Liver (tissue), 9 donors: ENCODE data around the gene SLC27A6. TPM values are rescaled to one million over a fixed set of nuclear protein-coding genes. Genes with fewer than 3 reads are reported as not detected.

Source experiments
- DNase-seq: peaks from one replicate; pipeline ENCODE4 v3.0.0-alpha.2; 2017; ENCODE audit warnings: low spot score
- H3K27ac ChIP-seq, 2 donors: one replicate each; pipeline ENCODE4 v1.7.0; 2013; ENCODE audit warnings: inconsistent platforms in 2 of 2, low read length in 2 of 2, control low read depth in 1 of 2, low read depth in 1 of 2, mild to moderate bottlenecking in 1 of 2
- H3K27me3 ChIP-seq, 4 donors: one replicate each; pipeline versions ENCODE4 v1.6.1 to v1.7.0; 2013; ENCODE audit warnings: low read length in 3 of 4, inconsistent platforms in 1 of 4, mild to moderate bottlenecking in 1 of 4, moderate library complexity in 1 of 4; ENCODE audit not compliant: control insufficient read depth in 4 of 4, insufficient read depth in 4 of 4
- H3K36me3 ChIP-seq, 4 donors: one replicate each; pipeline versions ENCODE4 v1.6.1 to v1.7.0; 2013; ENCODE audit warnings: low read length in 3 of 4, mild to moderate bottlenecking in 3 of 4, low read depth in 1 of 4, moderate library complexity in 1 of 4; ENCODE audit not compliant: control insufficient read depth in 4 of 4, insufficient read depth in 3 of 4
- H3K4me1 ChIP-seq, 4 donors: one replicate each; pipeline versions ENCODE4 v1.6.1 to v1.7.0; 2013; ENCODE audit warnings: low read length in 3 of 4, mild to moderate bottlenecking in 3 of 4, moderate library complexity in 1 of 4; ENCODE audit not compliant: control insufficient read depth in 4 of 4, insufficient read depth in 4 of 4
- H3K4me3 ChIP-seq, 3 donors: one replicate each; pipeline versions ENCODE4 v1.6.1 to v1.7.0; 2013; ENCODE audit warnings: low read length in 3 of 3, control low read depth in 1 of 3, low read depth in 1 of 3, mild to moderate bottlenecking in 1 of 3
- H3K9ac ChIP-seq, 2 donors: one replicate each; pipeline ENCODE4 v1.7.0; 2013; ENCODE audit warnings: low read length in 2 of 2, mild to moderate bottlenecking in 2 of 2, moderate library complexity in 2 of 2, control low read depth in 1 of 2, low read depth in 1 of 2
- H3K9me3 ChIP-seq, 4 donors: one replicate each; pipeline versions ENCODE4 v1.6.1 to v1.7.0; 2013; ENCODE audit warnings: low read length in 3 of 4; ENCODE audit not compliant: control insufficient read depth in 4 of 4
- ATF3 ChIP-seq: IDR thresholded peaks from 2 replicates; pipeline ENCODE4 v1.6.1; 2016; ENCODE audit warnings: antibody characterized with exemption
- CTCF ChIP-seq: fragments of 150-350 bp; IDR thresholded peaks from 2 replicates; pipeline ENCODE4 v1.5.1; 2017; ENCODE audit warnings: improper control_type of control experiment, low read depth, low read length; ENCODE audit not compliant: missing input control
- EGR1 ChIP-seq, 2 donors: IDR thresholded peaks; 2 replicates each; pipeline ENCODE4 v1.6.1; 2016 to 2018; ENCODE audit warnings: antibody characterized with exemption in 2 of 2, low read depth in 2 of 2
- FOXA2 ChIP-seq: IDR thresholded peaks from 2 replicates; pipeline ENCODE4 v1.6.1; 2016; ENCODE audit warnings: antibody characterized with exemption
- GABPA ChIP-seq, 2 donors: IDR thresholded peaks in 1 of 2; conservative IDR thresholded peaks in 1 of 2; 2 replicates each; pipeline ENCODE4 v1.6.1; 2016; ENCODE audit warnings: antibody characterized with exemption in 2 of 2, mild to moderate bottlenecking in 1 of 2, moderate library complexity in 1 of 2
- HNF4A ChIP-seq, 2 donors: conservative IDR thresholded peaks; 2 replicates each; pipeline ENCODE4 v1.6.1; 2016; ENCODE audit warnings: antibody characterized with exemption in 2 of 2, mild to moderate bottlenecking in 2 of 2
- HNF4G ChIP-seq: IDR thresholded peaks from 2 replicates; pipeline ENCODE4 v1.6.1; 2016; ENCODE audit warnings: antibody characterized with exemption
- JUND ChIP-seq, 2 donors: IDR thresholded peaks; 2 replicates each; pipeline ENCODE4 v1.6.1; 2016; ENCODE audit warnings: antibody characterized with exemption in 2 of 2
- MAX ChIP-seq: IDR thresholded peaks from 2 replicates; pipeline ENCODE4 v1.6.1; 2016; ENCODE audit warnings: antibody characterized with exemption
- NR2F2 ChIP-seq: IDR thresholded peaks from 2 replicates; pipeline ENCODE4 v1.6.1; 2016; ENCODE audit warnings: antibody characterized with exemption
- RAD21 ChIP-seq, 2 donors: IDR thresholded peaks; 2 replicates each; pipeline ENCODE4 v1.6.1; 2016; ENCODE audit warnings: antibody characterized with exemption in 2 of 2, mild to moderate bottlenecking in 2 of 2
- REST ChIP-seq: IDR thresholded peaks from 2 replicates; pipeline ENCODE4 v1.6.1; 2016; ENCODE audit warnings: antibody characterized with exemption, mild to moderate bottlenecking
- RXRA ChIP-seq, 2 donors: IDR thresholded peaks; 2 replicates each; pipeline ENCODE4 v1.6.1; 2017 to 2018; ENCODE audit warnings: antibody characterized with exemption in 2 of 2, mild to moderate bottlenecking in 1 of 2
- SP1 ChIP-seq: IDR thresholded peaks from 2 replicates; pipeline ENCODE4 v1.6.1; 2018; ENCODE audit warnings: antibody characterized with exemption, mild to moderate bottlenecking
- TAF1 ChIP-seq: conservative IDR thresholded peaks from 2 replicates; pipeline ENCODE4 v1.6.1; 2016; ENCODE audit warnings: antibody characterized with exemption, mild to moderate bottlenecking
- YY1 ChIP-seq: IDR thresholded peaks from 2 replicates; pipeline ENCODE4 v1.6.1; 2016; ENCODE audit warnings: antibody characterized with exemption, mild to moderate bottlenecking
- ZBTB33 ChIP-seq: IDR thresholded peaks from 2 replicates; pipeline ENCODE4 v1.6.1; 2016; ENCODE audit warnings: antibody characterized with exemption
- WGBS: extraction: QIAGEN DNeasy Blood & Tissue Kit; methylation state at CpG from one replicate; pipeline ENCODE4 v1.1.7; 2013; 5-methylcytosine and 5-hydroxymethylcytosine counted together
- polyA plus RNA-seq, 2 donors: library from polyadenylated mRNA; stranded (reverse) in 1 of 2; unstranded in 1 of 2; fragments of 200-250 nt in 1 of 2; fragments of >200 nt in 1 of 2; fragmentation: Nextera tagmentation in 1 of 2; extraction: Ambion mirVana in 1 of 2; gene quantifications; one replicate each; pipeline versions ENCODE4 v1.2.1 to v1.2.3, GENCODE V29; 2013 to 2015
- total RNA-seq, 2 donors: library from RNA; depleted of rRNA; stranded (reverse); fragments of >200 nt; gene quantifications; one replicate each; pipeline ENCODE4 v1.2.3, GENCODE V29; 2014
- donor health status: healthy.
- donor health status: healthy.
- donor health status: healthy.
- donor health status: healthy.
- donor health status: healthy.

The SLC27A6 gene
- total and polyA plus RNA-seq, 4 donors = 0.05 TPM; not detected in 3

- 72% methylated on average over 6 of the region's 6 CpGs for WGBS
- no peak for DNase-seq
- Histone ChIP-seq H3K27me3 (peaks cover 0 to 13% (median 2%) of the 10 kb centered on the region in 4 donors), H3K4me1 (peaks cover 0 to 3% (median 1%) of the 10 kb centered on the region in 4 donors), H3K9me3 (no peaks in the 10 kb centered on the region), H3K36me3 (no peaks in the 10 kb centered on the region), H3K4me3 (no peak overlapping the region), H3K27ac (no peak overlapping the region), H3K9ac (no peak overlapping the region)
- TF ChIP-seq NR2F2 (no peak), HNF4G (no peak), RAD21 (IDR thresholded peaks at IDR 0.05) (no peak), YY1 (no peak), JUND (IDR thresholded peaks at IDR 0.05) (no peak), FOXA2 (no peak)
Observed at GRCh38 chr5:128962211-128962610, 3.1 kb upstream of the SLC27A6 start.

GRCh38 chr5:128965638-128966302 lies 482 bp downstream of the SLC27A6 start:
- DNase-seq = no peak
- H3K9ac ChIP-seq = no peak overlapping the region
- H3K9me3 ChIP-seq = no peaks in the 10 kb centered on the region
- peaks cover 0 to 14% (median 2%) of the 10 kb centered on the region in 4 donors for H3K27me3 ChIP-seq
- H3K36me3 ChIP-seq = no peaks in the 10 kb centered on the region
- H3K27ac ChIP-seq = no peak overlapping the region
- H3K4me3 ChIP-seq = peak overlapping the region in 1 of 3 donors; percentile 20
- WGBS = 26% methylated on average over 24 of the region's 24 CpGs
- TF ChIP-seq SP1 (no peak), ATF3 (no peak), NR2F2 (no peak), ZBTB33 (no peak), RAD21 (IDR thresholded peaks at IDR 0.05) (no peak), FOXA2 (no peak), HNF4A (conservative IDR thresholded peaks at IDR 0.05) (no peak), EGR1 (IDR thresholded peaks at IDR 0.05; ENCODE audit: low read depth in 2 of 2) (no peak), JUND (IDR thresholded peaks at IDR 0.05) (no peak), MAX (no peak), HNF4G (no peak), RXRA (IDR thresholded peaks at IDR 0.05) (no peak), TAF1 (no peak), REST (no peak), YY1 (no peak), CTCF (no peak), GABPA (IDR thresholded peaks at IDR 0.05 in 1 of 2, conservative IDR thresholded peaks at IDR 0.05 in 1 of 2) (no peak)
- H3K4me1 ChIP-seq = peaks cover 0 to 3% (median 1%) of the 10 kb centered on the region in 4 donors
